Thyroid gland (tissue), 4 donors: Measurements from ENCODE around the gene MYZAP. TPM values are rescaled to one million over a fixed set of nuclear protein-coding genes. Genes with fewer than 3 reads are reported as not detected.

Source experiments
- DNase-seq, 2 donors: peaks; one replicate each; pipeline ENCODE4 v3.0.0-alpha.2; 2019
- H3K27ac ChIP-seq, 3 donors: fragments of 200-600 bp; sonication (generic); 1 replicate in 2 of 3; 2 replicates in 1 of 3; pipeline ENCODE4 v1.5.1; 2016 to 2019; ENCODE audit warnings: mild to moderate bottlenecking in 1 of 3, moderate library complexity in 1 of 3
- H3K27me3 ChIP-seq: fragments of 200-600 bp; sonication (generic); one replicate; pipeline ENCODE4 v1.5.1; 2019
- H3K36me3 ChIP-seq, 2 donors: fragments of 200-600 bp; sonication (generic); one replicate each; pipeline ENCODE4 v1.5.1; 2016 to 2019
- H3K4me1 ChIP-seq, 2 donors: fragments of 200-600 bp; sonication (generic); one replicate each; pipeline ENCODE4 v1.5.1; 2017 to 2019
- H3K4me3 ChIP-seq, 3 donors: fragments of 200-600 bp; sonication (generic); replicated peaks in 1 of 3; 1 replicate in 2 of 3; 2 replicates in 1 of 3; pipeline ENCODE4 v1.5.1; 2016; ENCODE audit warnings: mild to moderate bottlenecking in 1 of 3
- H3K9me3 ChIP-seq: fragments of 200-600 bp; sonication (generic); one replicate; pipeline ENCODE4 v1.5.1; 2017
- POLR2A ChIP-seq, 2 donors: fragments of 450-650 bp; IDR thresholded peaks; one replicate each; pipeline ENCODE4 v1.6.1; 2017; ENCODE audit warnings: antibody characterized with exemption in 2 of 2, mild to moderate bottlenecking in 2 of 2, moderate library complexity in 1 of 2
- WGBS, 2 donors: methylation state at CpG; one replicate each; pipeline ENCODE4 v1.1.5; 2017; 5-methylcytosine and 5-hydroxymethylcytosine counted together
- intact Hi-C: fragments of 100-400 bp; cut with DNase I; formaldehyde crosslinking; loops from one replicate; pipeline ENCODE4 v1.15.1; 2023
- total RNA-seq, 4 donors: library from RNA; depleted of rRNA; stranded (reverse); fragments of >200 nt; gene quantifications; one replicate each; pipeline ENCODE4 v1.2.3, GENCODE V29; 2016
- TF ChIP-seq, protein P1 (sequence below), 6 experiments: fragments of 200-600 bp in 3 of 6; fragments of 450-650 bp in 3 of 6; sonication (generic) in 3 of 6; IDR thresholded peaks; one replicate each; pipeline ENCODE4 v1.5.1; 2016 to 2019; ENCODE audit warnings: antibody characterized with exemption in 6 of 6, mild to moderate bottlenecking in 2 of 6, inconsistent platforms in 1 of 6, moderate library complexity in 1 of 6

The MYZAP gene
- total RNA-seq, 4 donors from 2014 or later, result 3.2 to 20.7 (median 6.4) TPM

DNA sequence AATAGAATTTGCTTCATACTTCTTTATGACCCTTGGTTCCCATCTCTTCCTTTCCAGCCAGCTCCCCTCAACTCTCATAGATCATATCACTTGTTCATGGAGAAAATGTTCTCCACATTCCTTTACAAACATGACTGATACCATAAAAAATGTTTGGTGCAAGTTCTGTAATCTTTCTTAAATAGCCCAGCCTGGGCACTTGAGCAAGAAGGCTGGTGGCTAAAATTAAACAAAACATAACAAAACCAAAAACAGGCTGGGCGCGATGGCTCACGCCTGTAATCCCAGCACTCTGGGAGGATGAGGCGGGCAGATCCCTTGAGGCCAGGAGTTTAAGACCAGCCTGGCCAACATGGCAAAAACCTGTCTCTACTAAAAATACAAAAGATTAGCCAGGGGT, 105.9 kb downstream of the MYZAP start:
- intact Hi-C loops, result no loop called here
- DNase-seq, result no peak
- Histone ChIP-seq H3K27ac (no peak overlapping the region), H3K9me3 (no peaks in the 10 kb centered on the region), H3K4me3 (no peak overlapping the region), H3K36me3 (no peaks in the 10 kb centered on the region), H3K27me3 (no peaks in the 10 kb centered on the region), H3K4me1 (peaks cover 8 to 11% of the 10 kb centered on the region in 2 donors)
- TF ChIP-seq, protein P1, sequence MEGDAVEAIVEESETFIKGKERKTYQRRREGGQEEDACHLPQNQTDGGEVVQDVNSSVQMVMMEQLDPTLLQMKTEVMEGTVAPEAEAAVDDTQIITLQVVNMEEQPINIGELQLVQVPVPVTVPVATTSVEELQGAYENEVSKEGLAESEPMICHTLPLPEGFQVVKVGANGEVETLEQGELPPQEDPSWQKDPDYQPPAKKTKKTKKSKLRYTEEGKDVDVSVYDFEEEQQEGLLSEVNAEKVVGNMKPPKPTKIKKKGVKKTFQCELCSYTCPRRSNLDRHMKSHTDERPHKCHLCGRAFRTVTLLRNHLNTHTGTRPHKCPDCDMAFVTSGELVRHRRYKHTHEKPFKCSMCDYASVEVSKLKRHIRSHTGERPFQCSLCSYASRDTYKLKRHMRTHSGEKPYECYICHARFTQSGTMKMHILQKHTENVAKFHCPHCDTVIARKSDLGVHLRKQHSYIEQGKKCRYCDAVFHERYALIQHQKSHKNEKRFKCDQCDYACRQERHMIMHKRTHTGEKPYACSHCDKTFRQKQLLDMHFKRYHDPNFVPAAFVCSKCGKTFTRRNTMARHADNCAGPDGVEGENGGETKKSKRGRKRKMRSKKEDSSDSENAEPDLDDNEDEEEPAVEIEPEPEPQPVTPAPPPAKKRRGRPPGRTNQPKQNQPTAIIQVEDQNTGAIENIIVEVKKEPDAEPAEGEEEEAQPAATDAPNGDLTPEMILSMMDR (IDR thresholded peaks at IDR 0.05), result no peak
- TF ChIP-seq POLR2A (IDR thresholded peaks at IDR 0.05), result no peak
- 94% methylated on average over 4 of the region's 4 CpGs for WGBS, 2 donors

DNA sequence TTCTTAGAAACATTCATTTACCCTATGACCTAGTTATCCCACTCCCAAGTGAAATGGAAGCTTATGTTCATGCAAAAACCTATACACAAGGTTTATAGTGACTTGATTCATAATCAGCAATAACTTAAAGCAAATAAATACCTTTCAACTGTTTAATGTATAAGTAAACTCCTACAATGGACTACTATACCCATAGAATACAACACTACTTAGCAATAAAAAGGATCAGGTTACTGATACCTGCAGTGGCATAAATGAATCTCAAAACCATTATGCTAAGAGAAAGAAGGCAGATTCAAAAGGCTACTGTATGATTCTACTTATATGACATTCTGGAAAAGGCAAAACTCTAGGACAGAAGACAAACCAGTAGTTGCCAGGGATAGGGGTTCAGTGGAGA, 106.5 kb downstream of the MYZAP start:
- no peak overlapping the region for H3K27ac ChIP-seq
- DNase-seq, result no peak

GRCh38 chr15:57698991-57699390, 107.3 kb downstream of the MYZAP start:
- WGBS, 2 donors, result 75 to 83% methylated on average over 4 of the region's 4 CpGs
- no peaks in the 10 kb centered on the region for H3K36me3 ChIP-seq
- no peak for DNase-seq
- H3K9me3 ChIP-seq, result no peaks in the 10 kb centered on the region
- TF ChIP-seq, protein P1 (IDR thresholded peaks at IDR 0.05), result no peak
- TF ChIP-seq POLR2A (IDR thresholded peaks at IDR 0.05), result no peak
- H3K27me3 ChIP-seq, result no peaks in the 10 kb centered on the region
- no peak overlapping the region for H3K4me3 ChIP-seq
- H3K27ac ChIP-seq, result no peak overlapping the region
- no peaks in the 10 kb centered on the region for H3K4me1 ChIP-seq
- intact Hi-C loops, result no loop called here

More for the DNA sequence above, 106.5 kb downstream of the MYZAP start:
- TF ChIP-seq POLR2A (IDR thresholded peaks at IDR 0.05), result no peak
- TF ChIP-seq, protein P1 (IDR thresholded peaks at IDR 0.05), result no peak
- Histone ChIP-seq H3K27me3 (no peaks in the 10 kb centered on the region), H3K4me1 (peaks cover 4% of the 10 kb centered on the region in 2 donors), H3K36me3 (no peaks in the 10 kb centered on the region), H3K4me3 (no peak overlapping the region), H3K9me3 (no peaks in the 10 kb centered on the region)
- intact Hi-C loops, result no loop called here

DNA sequence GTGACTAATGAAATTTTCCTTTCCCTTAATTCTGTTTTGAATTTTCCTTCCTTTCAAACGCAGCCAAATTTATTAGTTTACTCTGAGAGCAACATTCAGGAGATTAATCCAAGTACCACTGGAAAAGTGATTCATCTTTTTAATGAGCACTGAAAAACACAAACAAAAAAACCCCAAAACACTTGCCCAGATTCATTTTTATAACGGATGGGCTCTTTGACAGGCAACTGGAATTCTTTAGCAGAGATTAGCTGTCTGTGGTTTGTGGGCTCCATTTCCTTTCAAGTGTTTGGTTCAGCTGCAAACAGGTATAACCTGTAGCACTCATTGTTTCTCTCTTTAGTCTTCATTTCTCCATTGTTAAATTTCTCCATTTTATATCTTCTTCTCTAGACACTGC, 111.7 kb downstream of the MYZAP start:
- no peaks in the 10 kb centered on the region for H3K36me3 ChIP-seq
- 23 to 44% methylated on average over 2 of the region's 2 CpGs for WGBS, 2 donors
- no peaks in the 10 kb centered on the region for H3K27me3 ChIP-seq
- H3K4me1 ChIP-seq, result peaks cover 13 to 15% of the 10 kb centered on the region in 2 donors
- H3K4me3 ChIP-seq, result no peak overlapping the region
- TF ChIP-seq, protein P1 (IDR thresholded peaks at IDR 0.05), result no peak
- no peak for TF ChIP-seq POLR2A (IDR thresholded peaks at IDR 0.05)
- no peaks in the 10 kb centered on the region for H3K9me3 ChIP-seq
- intact Hi-C loops, result no loop called here
- no peak for DNase-seq
- no peak overlapping the region for H3K27ac ChIP-seq

DNA sequence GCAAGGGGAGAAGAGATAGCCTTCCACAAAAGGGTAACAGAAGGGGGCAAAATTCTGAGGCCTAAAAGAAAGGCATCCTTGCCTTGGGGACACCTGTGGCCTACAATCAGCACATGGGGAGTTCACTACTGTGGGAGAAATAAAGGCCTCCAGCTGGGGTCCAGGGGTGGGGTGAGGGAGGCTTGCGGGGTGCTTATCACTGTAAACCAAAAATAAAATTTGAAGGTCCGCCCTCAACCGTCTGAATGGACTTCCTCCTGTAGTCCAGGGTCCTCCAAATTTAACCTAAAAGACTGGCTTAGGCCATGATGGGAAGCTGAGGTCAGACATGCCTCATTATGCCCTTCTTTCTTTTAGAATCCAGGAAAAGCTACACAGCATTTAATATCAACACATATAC, 112.7 kb downstream of the MYZAP start:
- no peaks in the 10 kb centered on the region for H3K27me3 ChIP-seq
- H3K9me3 ChIP-seq, result no peaks in the 10 kb centered on the region
- H3K4me1 ChIP-seq, result peaks cover 14 to 15% of the 10 kb centered on the region in 2 donors
- 95 to 100% methylated on average over 3 of the region's 3 CpGs for WGBS, 2 donors
- H3K4me3 ChIP-seq, result no peak overlapping the region
- H3K27ac ChIP-seq, result no peak overlapping the region
- TF ChIP-seq POLR2A (IDR thresholded peaks at IDR 0.05), result no peak
- TF ChIP-seq, protein P1 (IDR thresholded peaks at IDR 0.05), result no peak
- H3K36me3 ChIP-seq, result no peaks in the 10 kb centered on the region
- intact Hi-C loops, result no loop called here
- DNase-seq, result no peak
